Trophoblast cell (in vitro differentiated cells and primary cell): ENCODE data around the gene C1orf35.

Source experiments
- DNase-seq, 2 donors: peaks; one replicate each; pipeline ENCODE4 v3.0.0-alpha.2; 2016
- H2AFZ ChIP-seq: 2 replicates; pipeline ENCODE4 v1.6.1; 2013; ENCODE audit warnings: low read length, moderate library complexity, mild to moderate bottlenecking; ENCODE audit not compliant: insufficient read depth, poor library complexity
- H2AK5ac ChIP-seq: 2 replicates; pipeline ENCODE4 v1.6.1; 2013; ENCODE audit warnings: mild to moderate bottlenecking, low read length
- H2BK120ac ChIP-seq: 2 replicates; pipeline ENCODE4 v1.6.1; 2013; ENCODE audit warnings: low read length, mild to moderate bottlenecking, moderate library complexity; ENCODE audit not compliant: insufficient read depth, poor library complexity
- H2BK12ac ChIP-seq: 2 replicates; pipeline ENCODE4 v1.6.1; 2013; ENCODE audit warnings: mild to moderate bottlenecking, low read length, moderate library complexity
- H2BK5ac ChIP-seq: 2 replicates; pipeline ENCODE4 v1.6.1; 2013; ENCODE audit warnings: low read length, low read depth, moderate library complexity, mild to moderate bottlenecking; ENCODE audit not compliant: poor library complexity
- H3K14ac ChIP-seq: 2 replicates; pipeline ENCODE4 v1.6.1; 2013; ENCODE audit warnings: mild to moderate bottlenecking, low read length
- H3K18ac ChIP-seq: 2 replicates; pipeline ENCODE4 v1.6.1; 2013; ENCODE audit warnings: mild to moderate bottlenecking, low read length
- H3K23ac ChIP-seq: 2 replicates; pipeline ENCODE4 v1.6.1; 2013; ENCODE audit warnings: low read length
- H3K27ac ChIP-seq: 2 replicates; pipeline ENCODE4 v1.5.1; 2013; ENCODE audit warnings: low read depth, mild to moderate bottlenecking, inconsistent platforms, low read length, moderate library complexity
- H3K27me3 ChIP-seq: 2 replicates; pipeline ENCODE4 v1.6.1; 2013; ENCODE audit warnings: inconsistent platforms, mild to moderate bottlenecking, low read length, moderate library complexity; ENCODE audit not compliant: insufficient read depth
- H3K36me3 ChIP-seq, 2 experiments: 1 replicate in 1 of 2; 2 replicates in 1 of 2; pipeline ENCODE4 v1.6.1; 2013; ENCODE audit warnings: low read length in 2 of 2, mild to moderate bottlenecking in 2 of 2, moderate library complexity in 1 of 2; ENCODE audit not compliant: insufficient read depth in 2 of 2, control insufficient read depth in 1 of 2
- H3K4ac ChIP-seq: 2 replicates; pipeline ENCODE4 v1.6.1; 2013; ENCODE audit warnings: low read depth, mild to moderate bottlenecking, low read length, moderate library complexity
- H3K4me1 ChIP-seq, 2 experiments: 1 replicate in 1 of 2; 2 replicates in 1 of 2; pipeline ENCODE4 v1.6.1; 2013; ENCODE audit warnings: low read length in 2 of 2, mild to moderate bottlenecking in 2 of 2, moderate library complexity in 1 of 2; ENCODE audit not compliant: insufficient read depth in 2 of 2, control insufficient read depth in 1 of 2
- H3K4me2 ChIP-seq: 2 replicates; pipeline ENCODE4 v1.6.1; 2013; ENCODE audit warnings: inconsistent platforms, mild to moderate bottlenecking, low read length, moderate library complexity
- H3K4me3 ChIP-seq: 2 replicates; pipeline ENCODE4 v1.5.1; 2013; ENCODE audit warnings: mild to moderate bottlenecking, low read depth, low read length, inconsistent platforms
- H3K79me1 ChIP-seq: one replicate; pipeline ENCODE4 v1.6.1; 2013; ENCODE audit warnings: low read length
- H3K79me2 ChIP-seq: 2 replicates; pipeline ENCODE4 v1.6.1; 2013; ENCODE audit warnings: low read length, mild to moderate bottlenecking; ENCODE audit not compliant: control insufficient read depth, insufficient read depth, poor library complexity
- H3K9ac ChIP-seq: 2 replicates; pipeline ENCODE4 v1.6.1; 2013; ENCODE audit warnings: mild to moderate bottlenecking, low read length
- H3K9me3 ChIP-seq: 2 replicates; pipeline ENCODE4 v1.6.1; 2013; ENCODE audit warnings: low read depth, mild to moderate bottlenecking, control low read depth, inconsistent platforms, low read length; ENCODE audit not compliant: insufficient read depth
- H4K12ac ChIP-seq: 2 replicates; pipeline ENCODE4 v1.6.1; 2013; ENCODE audit warnings: low read depth, mild to moderate bottlenecking, low read length, moderate library complexity
- H4K8ac ChIP-seq: 2 replicates; pipeline ENCODE4 v1.6.1; 2013; ENCODE audit warnings: low read depth, mild to moderate bottlenecking, low read length, moderate library complexity
- H4K91ac ChIP-seq: one replicate; pipeline ENCODE4 v1.6.1; 2013; ENCODE audit warnings: low read depth, mild to moderate bottlenecking, low read length, moderate library complexity
- WGBS: extraction: QIAGEN DNeasy Blood & Tissue Kit; methylation state at CpG from one replicate; pipeline ENCODE4 v1.1.7; 2013; ENCODE audit warnings: missing lambda C conversion rate; ENCODE audit not compliant: insufficient read length, insufficient coverage; ENCODE audit errors: extremely low coverage; 5-methylcytosine and 5-hydroxymethylcytosine counted together

The C1orf35 gene

DNA sequence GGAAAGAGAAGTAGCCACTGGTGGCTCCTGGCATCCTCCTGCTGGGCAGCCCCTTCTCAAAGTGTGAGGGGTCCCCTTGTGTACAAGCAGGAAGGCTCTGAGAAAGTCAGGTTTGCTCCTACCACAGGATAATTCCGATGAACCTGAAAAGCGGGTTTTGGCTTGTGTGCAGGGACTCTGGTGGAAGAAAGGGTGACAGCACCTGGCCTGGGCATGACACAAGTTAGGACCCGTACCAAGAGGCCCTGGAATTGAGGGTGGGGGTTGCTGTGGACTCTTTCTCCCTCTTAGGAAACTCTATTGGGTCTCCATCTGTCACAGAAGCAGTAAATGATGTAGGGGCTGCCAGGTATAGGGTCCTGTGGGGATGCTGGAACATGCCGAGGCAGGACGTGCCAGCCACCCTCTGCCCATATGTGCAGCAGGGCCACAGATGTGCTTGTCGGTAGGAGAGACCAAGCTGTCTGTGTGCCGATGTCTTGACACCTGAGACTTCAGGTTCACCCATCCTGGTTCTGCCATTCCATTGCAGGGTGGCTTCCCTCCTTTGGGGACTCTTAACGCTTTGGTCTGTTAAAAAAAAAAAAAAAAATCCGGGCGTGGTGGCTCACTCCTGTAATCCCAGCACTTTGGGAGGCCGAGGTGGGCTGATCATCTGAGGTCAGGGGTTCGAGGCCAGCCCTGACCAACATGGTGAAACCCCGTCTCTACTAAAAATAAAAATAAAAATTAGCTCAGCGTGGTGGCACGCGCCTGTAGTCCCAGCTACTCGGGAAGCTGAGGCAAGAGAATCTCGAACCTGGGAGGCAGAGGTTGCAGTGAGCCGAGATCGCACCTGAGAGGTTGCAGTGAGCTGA, 9.8 kb downstream of the C1orf35 start:
- Histone ChIP-seq H3K9ac (no peak overlapping the region), H3K27me3 (no peaks in the 10 kb centered on the region), H2BK12ac (no peak overlapping the region), H2BK120ac (no peak overlapping the region), H4K8ac (no peak overlapping the region), H3K79me2 (peaks cover 71% of the 10 kb centered on the region), H3K14ac (no peak overlapping the region), H4K91ac (no peak overlapping the region), H2AK5ac (no peak overlapping the region), H3K27ac (no peak overlapping the region), H3K4ac (peak overlapping the region; percentile 96), H3K23ac (no peak overlapping the region), H3K4me1 (peaks cover 29 to 31% of the 10 kb centered on the region in 2 experiments), H2AFZ (no peak overlapping the region), H3K4me3 (no peak overlapping the region), H3K18ac (no peak overlapping the region), H4K12ac (no peak overlapping the region), H3K4me2 (no peak overlapping the region), H2BK5ac (no peak overlapping the region), H3K36me3 (peaks cover 48 to 60% of the 10 kb centered on the region in 2 experiments), H3K9me3 (peaks cover 7% of the 10 kb centered on the region), H3K79me1 (no peaks in the 10 kb centered on the region)
- WGBS, result no CpG with 5 or more reads among the region's 20 CpGs
- DNase-seq, result peak; percentile 52 to 66

DNA sequence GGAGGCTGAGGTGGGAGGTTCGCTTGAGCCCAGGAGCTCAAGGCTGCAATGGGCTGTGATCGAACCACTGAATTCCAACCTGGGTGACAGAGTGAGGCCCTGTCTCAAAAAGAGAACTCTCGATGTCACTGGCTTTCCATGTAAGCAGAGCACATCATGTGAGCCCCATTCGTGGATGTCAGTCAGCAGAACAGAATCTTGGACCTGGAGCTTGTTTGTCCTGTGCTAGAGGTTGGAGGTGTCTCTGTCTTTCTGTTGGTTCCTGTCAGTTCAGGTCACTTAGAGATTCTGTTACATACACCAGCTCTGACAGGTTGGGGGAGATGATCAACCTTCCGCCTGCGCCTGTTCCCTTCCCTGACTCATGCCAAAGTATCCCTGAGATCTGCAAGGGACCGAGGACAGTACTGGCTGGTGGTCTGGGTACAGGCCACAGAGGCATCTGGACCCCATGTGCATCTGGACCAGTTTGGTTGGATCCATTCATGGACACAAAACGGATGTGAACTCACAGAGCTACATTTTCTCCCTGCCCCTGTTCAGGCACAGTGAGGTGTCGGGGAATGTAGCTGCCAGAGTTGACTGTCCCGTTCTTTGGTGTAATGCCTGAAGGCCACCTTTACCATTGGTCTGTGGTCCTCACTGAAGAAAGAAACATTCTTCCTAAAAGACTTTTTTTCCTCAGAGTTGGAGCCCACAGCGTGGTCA, 10.6 kb downstream of the C1orf35 start:
- no peak overlapping the region for H2BK120ac ChIP-seq
- H2AK5ac ChIP-seq, result no peak overlapping the region
- H3K27ac ChIP-seq, result no peak overlapping the region
- H3K18ac ChIP-seq, result no peak overlapping the region
- no peak overlapping the region for H3K4me3 ChIP-seq
- WGBS, result no CpG with 5 or more reads among the region's 11 CpGs
- H3K79me1 ChIP-seq, result no peaks in the 10 kb centered on the region
- H2AFZ ChIP-seq, result no peak overlapping the region
- no peak overlapping the region for H2BK5ac ChIP-seq
- H4K91ac ChIP-seq, result no peak overlapping the region
- H4K12ac ChIP-seq, result no peak overlapping the region
- no peaks in the 10 kb centered on the region for H3K27me3 ChIP-seq
- H3K14ac ChIP-seq, result no peak overlapping the region
- peaks cover 7% of the 10 kb centered on the region for H3K9me3 ChIP-seq
- peaks cover 33 to 37% of the 10 kb centered on the region in 2 experiments for H3K4me1 ChIP-seq
- H3K4ac ChIP-seq, result peak overlapping the region; percentile 93
- no peak overlapping the region for H2BK12ac ChIP-seq
- DNase-seq, result peak; percentile 35 to 52
- H3K23ac ChIP-seq, result no peak overlapping the region
- peaks cover 77% of the 10 kb centered on the region for H3K79me2 ChIP-seq
- no peak overlapping the region for H3K4me2 ChIP-seq
- peaks cover 43 to 56% of the 10 kb centered on the region in 2 experiments for H3K36me3 ChIP-seq
- no peak overlapping the region for H4K8ac ChIP-seq
- H3K9ac ChIP-seq, result no peak overlapping the region

DNA sequence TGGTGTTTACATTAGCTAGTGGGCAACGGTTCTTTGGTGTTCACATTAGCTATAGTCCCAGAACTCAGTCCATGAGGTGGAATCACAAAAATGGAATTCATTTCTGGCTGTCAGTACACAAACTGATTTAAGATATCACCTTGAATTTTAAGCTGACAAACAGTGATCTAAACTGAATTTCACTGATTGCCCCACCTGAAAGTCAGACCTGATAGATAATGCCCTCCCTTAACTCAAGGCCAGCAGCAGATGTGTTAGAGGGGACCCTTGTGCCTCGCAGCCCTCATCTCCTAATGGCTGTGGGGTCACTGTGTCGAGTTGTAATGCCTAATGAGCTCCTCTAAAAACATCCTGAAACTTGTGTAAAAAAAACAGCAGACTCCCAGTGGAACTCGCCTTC, 12.0 kb downstream of the C1orf35 start:
- no peak overlapping the region for H2BK5ac ChIP-seq
- H3K4me1 ChIP-seq, result peaks cover 33 to 39% of the 10 kb centered on the region in 2 experiments
- H3K36me3 ChIP-seq, result peaks cover 29 to 45% of the 10 kb centered on the region in 2 experiments
- no peak overlapping the region for H2AFZ ChIP-seq
- H4K91ac ChIP-seq, result no peak overlapping the region
- H3K9me3 ChIP-seq, result peaks cover 7% of the 10 kb centered on the region
- H3K79me2 ChIP-seq, result peaks cover 78% of the 10 kb centered on the region
- no peak overlapping the region for H2BK120ac ChIP-seq
- H3K9ac ChIP-seq, result no peak overlapping the region
- no peak for DNase-seq
- no peak overlapping the region for H4K12ac ChIP-seq
- H3K14ac ChIP-seq, result no peak overlapping the region
- no peak overlapping the region for H3K27ac ChIP-seq
- H3K18ac ChIP-seq, result no peak overlapping the region
- no peak overlapping the region for H3K4me3 ChIP-seq
- H2AK5ac ChIP-seq, result no peak overlapping the region
- no peak overlapping the region for H2BK12ac ChIP-seq
- H3K4me2 ChIP-seq, result no peak overlapping the region
- no CpG with 5 or more reads among the region's 4 CpGs for WGBS
- peak overlapping the region; percentile 83 for H3K4ac ChIP-seq
- no peak overlapping the region for H3K23ac ChIP-seq
- no peak overlapping the region for H4K8ac ChIP-seq
- H3K27me3 ChIP-seq, result no peaks in the 10 kb centered on the region
- no peaks in the 10 kb centered on the region for H3K79me1 ChIP-seq

DNA sequence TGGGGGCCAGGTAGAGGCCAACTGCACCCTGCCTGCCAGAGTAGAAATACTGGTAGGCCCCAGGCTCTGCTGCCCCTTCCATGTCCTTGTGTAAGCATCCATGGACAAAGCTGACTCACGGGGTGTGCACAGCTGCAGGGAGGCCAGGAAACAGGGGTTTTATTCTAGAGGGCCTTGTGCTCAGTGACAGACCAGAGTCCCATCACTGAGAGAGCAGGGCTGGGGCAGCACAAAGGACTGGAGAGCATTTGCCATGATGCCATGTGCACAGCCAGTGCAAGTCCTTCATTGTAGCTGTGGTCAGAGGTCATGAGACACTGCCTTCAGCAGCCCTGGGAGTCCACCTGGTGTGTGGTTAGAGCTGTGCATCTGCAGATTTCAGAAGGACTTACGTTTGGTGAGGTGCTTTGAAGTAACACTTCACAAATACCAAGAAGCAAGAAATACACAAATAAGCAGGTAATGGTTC, 12.5 kb downstream of the C1orf35 start:
- no peak overlapping the region for H2BK12ac ChIP-seq
- no peak overlapping the region for H3K4me3 ChIP-seq
- H3K4me1 ChIP-seq, result peaks cover 35 to 44% of the 10 kb centered on the region in 2 experiments
- no peak overlapping the region for H2BK5ac ChIP-seq
- no peak overlapping the region for H3K23ac ChIP-seq
- peaks cover 78% of the 10 kb centered on the region for H3K79me2 ChIP-seq
- H2BK120ac ChIP-seq, result no peak overlapping the region
- no peak overlapping the region for H3K9ac ChIP-seq
- H2AFZ ChIP-seq, result no peak overlapping the region
- H3K4me2 ChIP-seq, result no peak overlapping the region
- H3K14ac ChIP-seq, result no peak overlapping the region
- H3K79me1 ChIP-seq, result no peaks in the 10 kb centered on the region
- no peak overlapping the region for H4K8ac ChIP-seq
- peak overlapping the region; percentile 83 for H3K4ac ChIP-seq
- peaks cover 7% of the 10 kb centered on the region for H3K9me3 ChIP-seq
- H2AK5ac ChIP-seq, result no peak overlapping the region
- no peaks in the 10 kb centered on the region for H3K27me3 ChIP-seq
- WGBS, result no CpG with 5 or more reads among the region's 2 CpGs
- peaks cover 26 to 45% of the 10 kb centered on the region in 2 experiments for H3K36me3 ChIP-seq
- no peak overlapping the region for H3K18ac ChIP-seq
- DNase-seq, result no peak
- no peak overlapping the region for H4K91ac ChIP-seq
- no peak overlapping the region for H3K27ac ChIP-seq
- H4K12ac ChIP-seq, result no peak overlapping the region
